ENCODE data around the gene HLA-DQA1.

GRCh38 chr6:32627249-32627648 is 10.0 kb upstream of the HLA-DQA1 start:
- no peak for TF ChIP-seq POLR2A (IDR thresholded peaks at IDR 0.05)
- TF ChIP-seq, protein P1, sequence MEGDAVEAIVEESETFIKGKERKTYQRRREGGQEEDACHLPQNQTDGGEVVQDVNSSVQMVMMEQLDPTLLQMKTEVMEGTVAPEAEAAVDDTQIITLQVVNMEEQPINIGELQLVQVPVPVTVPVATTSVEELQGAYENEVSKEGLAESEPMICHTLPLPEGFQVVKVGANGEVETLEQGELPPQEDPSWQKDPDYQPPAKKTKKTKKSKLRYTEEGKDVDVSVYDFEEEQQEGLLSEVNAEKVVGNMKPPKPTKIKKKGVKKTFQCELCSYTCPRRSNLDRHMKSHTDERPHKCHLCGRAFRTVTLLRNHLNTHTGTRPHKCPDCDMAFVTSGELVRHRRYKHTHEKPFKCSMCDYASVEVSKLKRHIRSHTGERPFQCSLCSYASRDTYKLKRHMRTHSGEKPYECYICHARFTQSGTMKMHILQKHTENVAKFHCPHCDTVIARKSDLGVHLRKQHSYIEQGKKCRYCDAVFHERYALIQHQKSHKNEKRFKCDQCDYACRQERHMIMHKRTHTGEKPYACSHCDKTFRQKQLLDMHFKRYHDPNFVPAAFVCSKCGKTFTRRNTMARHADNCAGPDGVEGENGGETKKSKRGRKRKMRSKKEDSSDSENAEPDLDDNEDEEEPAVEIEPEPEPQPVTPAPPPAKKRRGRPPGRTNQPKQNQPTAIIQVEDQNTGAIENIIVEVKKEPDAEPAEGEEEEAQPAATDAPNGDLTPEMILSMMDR (IDR thresholded peaks at IDR 0.05): no peak
